Right hindlimb (tissue), 1 donor: ENCODE measurements around the gene HOXA2.

Experiments
- DNase-seq: peaks from one replicate; pipeline ENCODE4 v3.0.0-alpha.2; 2018

Gene HOXA2

GRCh38 chr7:27102581-27103442 is at the start of gene HOXA2:
Gene HOXA2, minus strand, starts transcription at chr7:27102683. Its CDS starts 183 bp downstream, at chr7:27102500.
- DNase-seq = no peak

- peak; percentile 69 for DNase-seq
Observed at GRCh38 chr7:27151341-27151930, 49.0 kb upstream of the HOXA2 start.

GRCh38 chr7:27150568-27151340 is 48.3 kb upstream of the HOXA2 start:
- DNase-seq = peak; percentile 90

- DNase-seq = no peak
Observed at GRCh38 chr7:27149842-27150567, 47.5 kb upstream of the HOXA2 start.

- peak; percentile 36 for DNase-seq
Observed at GRCh38 chr7:27148756-27149641, 46.5 kb upstream of the HOXA2 start.

- DNase-seq = peak; percentile 61
Observed at GRCh38 chr7:27148031-27148755, 45.7 kb upstream of the HOXA2 start.

- DNase-seq = peak; percentile 76
Observed at GRCh38 chr7:27147199-27148030, 44.9 kb upstream of the HOXA2 start, which contains the start of gene HOXA6. Gene HOXA6, minus strand, starts transcription at chr7:27147774. Its CDS starts 25 bp downstream, at chr7:27147749.

- peak; percentile 19 for DNase-seq
Observed at GRCh38 chr7:27146491-27147198, 44.2 kb upstream of the HOXA2 start.

- no peak for DNase-seq
Observed at GRCh38 chr7:27145914-27146412, 43.5 kb upstream of the HOXA2 start.

GRCh38 chr7:27145165-27145913 is 42.9 kb upstream of the HOXA2 start:
- DNase-seq = peak; percentile 37

GRCh38 chr7:27144781-27145164 is 42.3 kb upstream of the HOXA2 start:
- peak; percentile 35 for DNase-seq

- DNase-seq = peak; percentile 21
Observed at GRCh38 chr7:27143950-27144780, 41.7 kb upstream of the HOXA2 start.

GRCh38 chr7:27143023-27143949 is 40.8 kb upstream of the HOXA2 start, which contains the start of gene HOXA5:
Gene HOXA5, minus strand, starts transcription at chr7:27143681. Its CDS starts 74 bp downstream, at chr7:27143607.
- peak; percentile 83 for DNase-seq

- no peak for DNase-seq
Observed at GRCh38 chr7:27142580-27143022, 40.1 kb upstream of the HOXA2 start.

GRCh38 chr7:27141923-27142579 is 39.6 kb upstream of the HOXA2 start:
- peak; percentile 43 for DNase-seq
